ENCODE measurements around the gene TMEM271. TPM values are rescaled to one million over a fixed set of nuclear protein-coding genes. Genes with fewer than 3 reads are reported as not detected.

Gene TMEM271
- total RNA-seq, 4 donors from 2014 or later = not detected

DNA sequence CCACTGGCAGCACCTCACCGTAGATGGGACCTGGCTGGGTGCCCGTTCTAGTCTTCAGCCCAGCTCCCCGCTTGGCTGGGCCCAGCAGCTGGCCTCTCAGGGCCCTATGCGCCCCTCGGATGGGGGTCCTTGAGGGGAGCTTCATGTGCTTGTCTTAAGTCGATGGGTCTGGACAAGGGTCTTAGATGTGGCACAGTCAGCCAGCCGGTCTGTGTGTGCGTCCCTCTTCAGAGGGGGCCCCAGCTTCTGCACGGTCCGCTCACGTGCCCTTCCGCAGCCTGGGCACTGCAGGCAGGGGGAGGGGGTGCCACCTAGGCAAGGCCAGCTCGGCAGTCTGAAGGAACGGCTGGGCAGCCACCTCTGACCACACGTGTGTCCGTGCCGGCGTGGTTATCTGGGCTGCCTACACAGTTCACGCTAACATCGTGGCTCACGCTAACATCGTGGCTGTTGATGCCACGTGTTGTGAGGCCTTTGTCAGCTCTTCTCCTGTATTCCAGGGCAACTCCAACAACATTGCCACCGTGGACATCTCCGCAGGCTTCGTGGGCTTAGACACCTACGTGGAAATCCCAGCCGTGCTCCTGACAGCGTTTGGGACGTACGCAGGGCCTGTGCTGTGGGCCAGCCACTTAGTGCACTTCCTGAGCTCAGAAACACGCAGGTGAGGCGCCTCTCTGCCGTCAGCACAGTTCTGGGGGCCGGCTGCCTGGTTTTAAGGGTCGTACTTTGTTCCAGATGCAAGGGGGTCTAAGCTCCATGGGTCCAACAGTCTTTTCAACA, 42.6 kb downstream of the TMEM271 start:
- in situ Hi-C loops (cut with MboI; ENCODE audit: low pct_ligation_motif_present in 1 of 4, low pct_unique_long_range_greater_than_20kb in 1 of 4, low sequenced_read_pairs in 3 of 4) (no loop called here), intact Hi-C loops (cut with DNase I; ENCODE audit: low total_unique reads) (no loop called here)
- Histone ChIP-seq H3K9me3 (no peaks in the 10 kb centered on the region), H3K4me1 (no peaks in the 10 kb centered on the region), H3K27me3 (no peaks in the 10 kb centered on the region), H3K27ac (no peak overlapping the region), H3K4me3 (no peak overlapping the region), H3K36me3 (peaks cover 0 to 41% (median 16%) of the 10 kb centered on the region in 4 donors)
- TF ChIP-seq EP300 (IDR thresholded peaks at IDR 0.05; ENCODE audit: low read depth) (no peak), POLR2A (IDR thresholded peaks at IDR 0.05) (no peak), POLR2AphosphoS5 (IDR thresholded peaks at IDR 0.05) (no peak)
- TF ChIP-seq, protein P1, sequence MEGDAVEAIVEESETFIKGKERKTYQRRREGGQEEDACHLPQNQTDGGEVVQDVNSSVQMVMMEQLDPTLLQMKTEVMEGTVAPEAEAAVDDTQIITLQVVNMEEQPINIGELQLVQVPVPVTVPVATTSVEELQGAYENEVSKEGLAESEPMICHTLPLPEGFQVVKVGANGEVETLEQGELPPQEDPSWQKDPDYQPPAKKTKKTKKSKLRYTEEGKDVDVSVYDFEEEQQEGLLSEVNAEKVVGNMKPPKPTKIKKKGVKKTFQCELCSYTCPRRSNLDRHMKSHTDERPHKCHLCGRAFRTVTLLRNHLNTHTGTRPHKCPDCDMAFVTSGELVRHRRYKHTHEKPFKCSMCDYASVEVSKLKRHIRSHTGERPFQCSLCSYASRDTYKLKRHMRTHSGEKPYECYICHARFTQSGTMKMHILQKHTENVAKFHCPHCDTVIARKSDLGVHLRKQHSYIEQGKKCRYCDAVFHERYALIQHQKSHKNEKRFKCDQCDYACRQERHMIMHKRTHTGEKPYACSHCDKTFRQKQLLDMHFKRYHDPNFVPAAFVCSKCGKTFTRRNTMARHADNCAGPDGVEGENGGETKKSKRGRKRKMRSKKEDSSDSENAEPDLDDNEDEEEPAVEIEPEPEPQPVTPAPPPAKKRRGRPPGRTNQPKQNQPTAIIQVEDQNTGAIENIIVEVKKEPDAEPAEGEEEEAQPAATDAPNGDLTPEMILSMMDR (IDR thresholded peaks at IDR 0.05) = no peak
- no peak for DNase-seq
- 95% methylated on average over 34 of the region's 36 CpGs; no CpG with 5 or more reads in 1 of the 2 donors for WGBS, 2 donors (ENCODE audit: low coverage in 1 of 2)

DNA sequence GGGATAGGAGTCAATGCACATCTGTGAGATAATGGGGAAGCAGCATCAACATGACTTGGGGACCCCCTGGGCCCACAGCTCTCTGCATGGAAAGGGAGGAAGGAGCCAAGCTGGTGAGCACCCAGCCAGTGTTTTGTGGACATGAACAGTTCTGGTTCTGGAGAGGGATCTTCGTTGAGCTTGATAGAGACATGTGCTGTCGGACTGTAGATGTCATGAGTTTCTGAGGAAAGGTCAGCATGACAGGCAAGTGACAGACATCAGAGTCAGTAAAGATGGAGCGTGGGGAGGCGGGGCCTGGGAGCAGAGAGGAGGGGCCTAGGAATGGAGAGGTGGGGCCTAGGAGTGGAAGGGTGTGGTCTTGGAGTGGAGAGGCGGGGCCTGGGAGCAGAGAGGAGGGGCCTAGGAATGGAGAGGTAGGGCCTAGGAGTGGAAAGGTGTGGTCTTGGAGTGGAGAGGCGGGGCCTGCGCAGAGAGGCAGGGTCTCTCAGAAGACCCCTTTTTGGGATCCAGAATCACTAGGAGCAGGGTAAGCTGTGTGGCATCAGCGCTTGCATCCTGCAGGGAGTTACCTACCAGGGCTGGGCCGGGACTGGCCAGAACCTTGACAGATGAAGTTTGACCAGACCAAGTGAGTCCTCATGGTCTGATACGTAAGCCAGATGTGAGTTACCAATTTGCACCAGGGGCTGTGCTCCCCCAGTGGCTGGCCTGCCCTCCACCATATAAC, 43.3 kb downstream of the TMEM271 start:
- no peak overlapping the region for H3K4me3 ChIP-seq
- TF ChIP-seq POLR2A (IDR thresholded peaks at IDR 0.05) = no peak
- TF ChIP-seq, protein P1 (IDR thresholded peaks at IDR 0.05) = no peak
- TF ChIP-seq EP300 (IDR thresholded peaks at IDR 0.05; ENCODE audit: low read depth) = no peak
- TF ChIP-seq POLR2AphosphoS5 (IDR thresholded peaks at IDR 0.05) = no peak
- 96 to 97% methylated on average over 8 to 10 of the region's 10 CpGs for WGBS, 2 donors (ENCODE audit: low coverage in 1 of 2)
- DNase-seq = no peak
- no peaks in the 10 kb centered on the region for H3K27me3 ChIP-seq
- in situ Hi-C loops (cut with MboI; ENCODE audit: low pct_ligation_motif_present in 1 of 4, low pct_unique_long_range_greater_than_20kb in 1 of 4, low sequenced_read_pairs in 3 of 4) = no loop called here
- peaks cover 0 to 44% (median 16%) of the 10 kb centered on the region in 4 donors for H3K36me3 ChIP-seq
- intact Hi-C loops (cut with DNase I; ENCODE audit: low total_unique reads) = no loop called here
- no peak overlapping the region for H3K27ac ChIP-seq
- no peaks in the 10 kb centered on the region for H3K4me1 ChIP-seq
- no peaks in the 10 kb centered on the region for H3K9me3 ChIP-seq

DNA sequence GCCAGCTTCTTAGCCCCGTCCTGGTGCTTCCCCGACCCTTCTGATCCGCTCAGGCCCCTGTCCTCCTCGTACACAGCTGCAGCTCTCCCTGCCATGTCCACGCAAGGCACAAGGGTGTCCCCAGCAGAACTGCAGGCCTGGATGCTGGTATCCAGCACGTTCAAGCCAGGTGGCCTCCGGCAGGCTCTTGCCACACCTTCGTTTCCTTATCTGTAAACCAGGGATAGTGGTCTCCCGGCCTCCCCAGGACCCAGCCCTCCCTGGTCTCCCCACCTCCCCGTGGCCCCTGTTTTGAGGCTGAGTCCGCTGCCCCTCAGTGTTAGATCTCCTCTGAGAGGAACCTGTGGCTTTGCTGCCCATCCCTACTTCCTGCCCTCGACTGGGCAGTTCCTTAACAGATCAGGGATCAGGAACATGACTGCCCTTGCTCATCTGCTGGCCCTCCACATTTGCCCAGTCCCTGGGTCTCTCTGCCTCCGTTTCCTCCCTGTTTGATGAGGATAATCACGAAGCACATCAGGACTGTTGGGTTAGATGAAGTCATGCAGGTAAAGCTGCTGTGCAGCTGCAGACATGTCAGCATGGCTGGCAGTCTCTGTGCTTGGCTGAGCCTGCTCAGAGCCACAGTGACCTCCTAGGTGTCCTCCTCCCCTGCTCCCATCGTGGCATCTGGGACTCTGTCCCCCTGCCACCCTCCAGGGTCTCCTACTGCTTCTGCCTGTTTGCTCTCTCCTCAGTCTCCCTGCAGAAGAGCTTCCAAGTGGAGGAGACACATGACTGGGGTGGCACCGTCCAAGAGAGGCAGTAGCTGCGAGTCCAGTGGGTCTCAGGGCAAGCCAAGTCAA, 44.2 kb downstream of the TMEM271 start:
- WGBS, 2 donors (ENCODE audit: low coverage in 1 of 2) = 95 to 98% methylated on average over 9 to 16 of the region's 17 CpGs
- in situ Hi-C loops (cut with MboI; ENCODE audit: low pct_ligation_motif_present in 1 of 4, low pct_unique_long_range_greater_than_20kb in 1 of 4, low sequenced_read_pairs in 3 of 4) = no loop called here
- Histone ChIP-seq H3K4me1 (no peaks in the 10 kb centered on the region), H3K9me3 (no peaks in the 10 kb centered on the region), H3K27ac (no peak overlapping the region), H3K36me3 (peaks cover 0 to 44% (median 16%) of the 10 kb centered on the region in 4 donors), H3K27me3 (no peaks in the 10 kb centered on the region), H3K4me3 (no peak overlapping the region)
- no peak for TF ChIP-seq POLR2A (IDR thresholded peaks at IDR 0.05)
- TF ChIP-seq, protein P1 (IDR thresholded peaks at IDR 0.05) = no peak
- intact Hi-C loops (cut with DNase I; ENCODE audit: low total_unique reads) = no loop called here
- DNase-seq = no peak

DNA sequence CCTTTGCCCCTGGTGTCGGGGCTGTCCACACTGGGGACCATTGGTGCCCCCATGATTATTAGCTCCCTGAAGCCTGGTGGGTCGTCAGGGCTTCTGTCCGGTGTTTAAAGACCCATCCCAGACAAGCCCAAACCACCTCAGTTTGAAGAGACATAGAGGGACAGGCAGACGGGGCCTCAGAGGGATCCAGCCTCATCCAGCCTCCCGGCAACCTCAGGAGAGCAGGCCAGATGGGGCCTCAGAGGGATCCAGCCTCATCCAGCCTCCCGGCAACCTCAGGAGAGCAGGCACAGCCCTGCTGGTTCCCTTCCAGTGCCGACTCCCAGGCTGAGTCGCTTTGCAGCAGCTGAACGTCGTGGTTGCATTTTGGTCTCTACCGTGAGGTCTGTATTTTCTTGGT, 45.0 kb downstream of the TMEM271 start:
- intact Hi-C loops (cut with DNase I; ENCODE audit: low total_unique reads) (no loop called here), in situ Hi-C loops (cut with MboI; ENCODE audit: low pct_ligation_motif_present in 1 of 4, low pct_unique_long_range_greater_than_20kb in 1 of 4, low sequenced_read_pairs in 3 of 4) (no loop called here)
- 87% methylated on average over 11 of the region's 11 CpGs; no CpG with 5 or more reads in 1 of the 2 donors for WGBS, 2 donors (ENCODE audit: low coverage in 1 of 2)
- H3K4me1 ChIP-seq = no peaks in the 10 kb centered on the region
- TF ChIP-seq POLR2A (IDR thresholded peaks at IDR 0.05) (no peak), EP300 (IDR thresholded peaks at IDR 0.05; ENCODE audit: low read depth) (no peak), POLR2AphosphoS5 (IDR thresholded peaks at IDR 0.05) (no peak)
- TF ChIP-seq, protein P1 (IDR thresholded peaks at IDR 0.05) = no peak
- H3K36me3 ChIP-seq = peaks cover 0 to 35% (median 16%) of the 10 kb centered on the region in 4 donors
- H3K4me3 ChIP-seq = no peak overlapping the region
- no peak overlapping the region for H3K27ac ChIP-seq
- no peak for DNase-seq
- H3K9me3 ChIP-seq = no peaks in the 10 kb centered on the region
- no peaks in the 10 kb centered on the region for H3K27me3 ChIP-seq

Measured in transverse colon (tissue), 4 donors.